ENCODE results near the gene ANTXR1. TPM values are rescaled to one million over a fixed set of nuclear protein-coding genes. Genes with fewer than 3 reads are reported as not detected.

Gene ANTXR1
- polyA plus RNA-seq, 1 donor from 2014 or later, result not detected

GRCh38 chr2:69036926-69037325 is 23.9 kb downstream of the ANTXR1 start:
- H3K4me1 Mint-ChIP-seq, result no peaks in the 10 kb centered on the region
- no peaks in the 10 kb centered on the region for H3K36me3 Mint-ChIP-seq
- no peak overlapping the region for H3K4me3 Mint-ChIP-seq
- no peaks in the 10 kb centered on the region for H3K9me3 Mint-ChIP-seq
- H3K27me3 Mint-ChIP-seq, result peaks cover 20% of the 10 kb centered on the region
- no peak overlapping the region for H3K27ac Mint-ChIP-seq

GRCh38 chr2:69041214-69041613 is 28.2 kb downstream of the ANTXR1 start:
- Mint-ChIP-seq H3K4me3 (no peak overlapping the region), H3K27me3 (peaks cover 16% of the 10 kb centered on the region)

GRCh38 chr2:69043736-69044400 is 30.9 kb downstream of the ANTXR1 start:
- Mint-ChIP-seq H3K4me1 (no peaks in the 10 kb centered on the region), H3K36me3 (no peaks in the 10 kb centered on the region), H3K4me3 (no peak overlapping the region), H3K27ac (no peak overlapping the region), H3K9me3 (no peaks in the 10 kb centered on the region), H3K27me3 (peaks cover 12% of the 10 kb centered on the region)

More at GRCh38 chr2:69041214-69041613, 28.2 kb downstream of the ANTXR1 start:
- Mint-ChIP-seq H3K9me3 (no peaks in the 10 kb centered on the region), H3K27ac (no peak overlapping the region), H3K36me3 (no peaks in the 10 kb centered on the region), H3K4me1 (no peaks in the 10 kb centered on the region)

- no peaks in the 10 kb centered on the region for H3K9me3 Mint-ChIP-seq
- no peaks in the 10 kb centered on the region for H3K36me3 Mint-ChIP-seq
- H3K4me3 Mint-ChIP-seq, result no peak overlapping the region
- peaks cover 6% of the 10 kb centered on the region for H3K27me3 Mint-ChIP-seq
- H3K27ac Mint-ChIP-seq, result no peak overlapping the region
- H3K4me1 Mint-ChIP-seq, result no peaks in the 10 kb centered on the region
These were observed 33.3 kb downstream of the ANTXR1 start for GRCh38 chr2:69046221-69046662.

- no peak overlapping the region for H3K4me3 Mint-ChIP-seq
- H3K36me3 Mint-ChIP-seq, result no peaks in the 10 kb centered on the region
- no peaks in the 10 kb centered on the region for H3K27me3 Mint-ChIP-seq
- no peaks in the 10 kb centered on the region for H3K9me3 Mint-ChIP-seq
- H3K27ac Mint-ChIP-seq, result no peak overlapping the region
- H3K4me1 Mint-ChIP-seq, result no peaks in the 10 kb centered on the region
These were observed 34.7 kb downstream of the ANTXR1 start for GRCh38 chr2:69047625-69048145.

- no peaks in the 10 kb centered on the region for H3K36me3 Mint-ChIP-seq
- peaks cover 5% of the 10 kb centered on the region for H3K27me3 Mint-ChIP-seq
- no peak overlapping the region for H3K27ac Mint-ChIP-seq
- H3K4me1 Mint-ChIP-seq, result no peaks in the 10 kb centered on the region
- peaks cover 0 to 2% (median 0%) of the 10 kb centered on the region in 3 donors for H3K9me3 Mint-ChIP-seq
- no peak overlapping the region for H3K4me3 Mint-ChIP-seq
These were observed 37.8 kb downstream of the ANTXR1 start for GRCh38 chr2:69050802-69051201.

- H3K27me3 Mint-ChIP-seq, result peaks cover 10% of the 10 kb centered on the region
- H3K36me3 Mint-ChIP-seq, result no peaks in the 10 kb centered on the region
- peaks cover 0 to 2% (median 0%) of the 10 kb centered on the region in 3 donors for H3K9me3 Mint-ChIP-seq
- no peaks in the 10 kb centered on the region for H3K4me1 Mint-ChIP-seq
- H3K4me3 Mint-ChIP-seq, result no peak overlapping the region
- H3K27ac Mint-ChIP-seq, result no peak overlapping the region
These were observed 40.5 kb downstream of the ANTXR1 start for GRCh38 chr2:69053416-69053965.

GRCh38 chr2:69054431-69054830 is 41.5 kb downstream of the ANTXR1 start:
- H3K4me1 Mint-ChIP-seq, result no peaks in the 10 kb centered on the region
- H3K27ac Mint-ChIP-seq, result no peak overlapping the region
- H3K4me3 Mint-ChIP-seq, result no peak overlapping the region
- peaks cover 16% of the 10 kb centered on the region for H3K27me3 Mint-ChIP-seq
- peaks cover 0 to 2% (median 0%) of the 10 kb centered on the region in 3 donors for H3K9me3 Mint-ChIP-seq
- no peaks in the 10 kb centered on the region for H3K36me3 Mint-ChIP-seq

- H3K36me3 Mint-ChIP-seq, result no peaks in the 10 kb centered on the region
- no peak overlapping the region for H3K27ac Mint-ChIP-seq
- peaks cover 22% of the 10 kb centered on the region for H3K27me3 Mint-ChIP-seq
- no peak overlapping the region for H3K4me3 Mint-ChIP-seq
- peaks cover 0 to 2% (median 0%) of the 10 kb centered on the region in 3 donors for H3K9me3 Mint-ChIP-seq
- H3K4me1 Mint-ChIP-seq, result no peaks in the 10 kb centered on the region
These were observed 42.9 kb downstream of the ANTXR1 start for GRCh38 chr2:69055688-69056470.

GRCh38 chr2:69057660-69058059 is 44.7 kb downstream of the ANTXR1 start:
- H3K9me3 Mint-ChIP-seq, result peaks cover 0 to 2% (median 2%) of the 10 kb centered on the region in 3 donors
- no peak overlapping the region for H3K4me3 Mint-ChIP-seq
- no peaks in the 10 kb centered on the region for H3K4me1 Mint-ChIP-seq
- no peak overlapping the region for H3K27ac Mint-ChIP-seq
- no peaks in the 10 kb centered on the region for H3K36me3 Mint-ChIP-seq
- H3K27me3 Mint-ChIP-seq, result peaks cover 28% of the 10 kb centered on the region

GRCh38 chr2:69059731-69060290 is 46.8 kb downstream of the ANTXR1 start:
- H3K36me3 Mint-ChIP-seq, result no peaks in the 10 kb centered on the region
- peaks cover 5 to 10% (median 5%) of the 10 kb centered on the region in 3 donors for H3K9me3 Mint-ChIP-seq
- peaks cover 26% of the 10 kb centered on the region for H3K27me3 Mint-ChIP-seq
- no peak overlapping the region for H3K27ac Mint-ChIP-seq
- no peak overlapping the region for H3K4me3 Mint-ChIP-seq
- no peaks in the 10 kb centered on the region for H3K4me1 Mint-ChIP-seq

GRCh38 chr2:69060938-69061501 is 48.0 kb downstream of the ANTXR1 start:
- Mint-ChIP-seq H3K4me3 (no peak overlapping the region), H3K27me3 (peaks cover 26% of the 10 kb centered on the region), H3K9me3 (peaks cover 3 to 10% (median 5%) of the 10 kb centered on the region in 3 donors), H3K27ac (no peak overlapping the region), H3K4me1 (no peaks in the 10 kb centered on the region), H3K36me3 (no peaks in the 10 kb centered on the region)

GRCh38 chr2:69061525-69061924 is 48.5 kb downstream of the ANTXR1 start:
- Mint-ChIP-seq H3K36me3 (no peaks in the 10 kb centered on the region), H3K27me3 (peaks cover 27% of the 10 kb centered on the region), H3K27ac (no peak overlapping the region), H3K9me3 (peaks cover 3 to 10% (median 5%) of the 10 kb centered on the region in 3 donors), H3K4me1 (no peaks in the 10 kb centered on the region), H3K4me3 (no peak overlapping the region)

- H3K36me3 Mint-ChIP-seq, result no peaks in the 10 kb centered on the region
- H3K4me3 Mint-ChIP-seq, result no peak overlapping the region
- peaks cover 26% of the 10 kb centered on the region for H3K27me3 Mint-ChIP-seq
- H3K4me1 Mint-ChIP-seq, result no peaks in the 10 kb centered on the region
- H3K27ac Mint-ChIP-seq, result no peak overlapping the region
- H3K9me3 Mint-ChIP-seq, result peaks cover 3 to 10% (median 5%) of the 10 kb centered on the region in 3 donors
These were observed 49.5 kb downstream of the ANTXR1 start for GRCh38 chr2:69062307-69062962.
